Osteocyte (in vitro differentiated cells): ENCODE data around the gene UTP4. TPM values are rescaled to one million over a fixed set of nuclear protein-coding genes. Genes with fewer than 3 reads are reported as not detected.

Experiments used
- DNase-seq: peaks from one replicate; pipeline ENCODE4 v3.0.0; 2021; ENCODE audit warnings: mixed read lengths; ENCODE audit not compliant: unreplicated experiment; ENCODE audit errors: extremely low spot score
- H3K27ac Mint-ChIP-seq: one replicate; pipeline ENCODE4 v1.8.0; 2021; ENCODE audit warnings: mild to moderate bottlenecking, mixed read lengths; ENCODE audit not compliant: unreplicated experiment
- H3K27me3 Mint-ChIP-seq: one replicate; pipeline ENCODE4 v1.8.0; 2021; ENCODE audit warnings: mixed read lengths; ENCODE audit not compliant: unreplicated experiment
- H3K36me3 Mint-ChIP-seq: one replicate; pipeline ENCODE4 v1.8.0; 2021; ENCODE audit warnings: mixed read lengths; ENCODE audit not compliant: unreplicated experiment
- H3K4me1 Mint-ChIP-seq: one replicate; pipeline ENCODE4 v1.8.0; 2021; ENCODE audit warnings: mixed read lengths; ENCODE audit not compliant: unreplicated experiment
- H3K4me3 Mint-ChIP-seq: one replicate; pipeline ENCODE4 v1.8.0; 2021; ENCODE audit warnings: mild to moderate bottlenecking, moderate library complexity, mixed read lengths; ENCODE audit not compliant: unreplicated experiment
- H3K9me3 Mint-ChIP-seq: one replicate; pipeline ENCODE4 v1.8.0; 2021; ENCODE audit warnings: mixed read lengths; ENCODE audit not compliant: unreplicated experiment
- total RNA-seq: library from RNA; stranded (reverse); gene quantifications from 2 replicates; pipeline ENCODE4 v1.2.1, GENCODE V29; 2021
- TF ChIP-seq, protein P1 (sequence below): fragments of 200-600 bp; sonication (generic); IDR thresholded peaks from 2 replicates; pipeline ENCODE4 v1.5.0; 2021; ENCODE audit warnings: antibody characterized with exemption, mild to moderate bottlenecking, moderate library complexity

The UTP4 gene
- total RNA-seq, 1 donor from 2014 or later = 41.8 TPM

GRCh38 chr16:69107316-69107962 lies 25.0 kb upstream of the UTP4 start:
- TF ChIP-seq, protein P1, sequence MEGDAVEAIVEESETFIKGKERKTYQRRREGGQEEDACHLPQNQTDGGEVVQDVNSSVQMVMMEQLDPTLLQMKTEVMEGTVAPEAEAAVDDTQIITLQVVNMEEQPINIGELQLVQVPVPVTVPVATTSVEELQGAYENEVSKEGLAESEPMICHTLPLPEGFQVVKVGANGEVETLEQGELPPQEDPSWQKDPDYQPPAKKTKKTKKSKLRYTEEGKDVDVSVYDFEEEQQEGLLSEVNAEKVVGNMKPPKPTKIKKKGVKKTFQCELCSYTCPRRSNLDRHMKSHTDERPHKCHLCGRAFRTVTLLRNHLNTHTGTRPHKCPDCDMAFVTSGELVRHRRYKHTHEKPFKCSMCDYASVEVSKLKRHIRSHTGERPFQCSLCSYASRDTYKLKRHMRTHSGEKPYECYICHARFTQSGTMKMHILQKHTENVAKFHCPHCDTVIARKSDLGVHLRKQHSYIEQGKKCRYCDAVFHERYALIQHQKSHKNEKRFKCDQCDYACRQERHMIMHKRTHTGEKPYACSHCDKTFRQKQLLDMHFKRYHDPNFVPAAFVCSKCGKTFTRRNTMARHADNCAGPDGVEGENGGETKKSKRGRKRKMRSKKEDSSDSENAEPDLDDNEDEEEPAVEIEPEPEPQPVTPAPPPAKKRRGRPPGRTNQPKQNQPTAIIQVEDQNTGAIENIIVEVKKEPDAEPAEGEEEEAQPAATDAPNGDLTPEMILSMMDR = no peak
- H3K36me3 Mint-ChIP-seq = peaks cover 6% of the 10 kb centered on the region
- no peaks in the 10 kb centered on the region for H3K27me3 Mint-ChIP-seq
- no peak for DNase-seq
- no peaks in the 10 kb centered on the region for H3K9me3 Mint-ChIP-seq
- peaks cover 23% of the 10 kb centered on the region for H3K4me1 Mint-ChIP-seq
- no peak overlapping the region for H3K27ac Mint-ChIP-seq
- peak overlapping the region; percentile 63 for H3K4me3 Mint-ChIP-seq

GRCh38 chr16:69108064-69108904 lies 24.2 kb upstream of the UTP4 start:
- Mint-ChIP-seq H3K27ac (no peak overlapping the region), H3K4me3 (no peak overlapping the region), H3K4me1 (peaks cover 23% of the 10 kb centered on the region), H3K36me3 (peaks cover 6% of the 10 kb centered on the region), H3K9me3 (no peaks in the 10 kb centered on the region), H3K27me3 (no peaks in the 10 kb centered on the region)
- DNase-seq = no peak
- TF ChIP-seq, protein P1 = no peak

DNA sequence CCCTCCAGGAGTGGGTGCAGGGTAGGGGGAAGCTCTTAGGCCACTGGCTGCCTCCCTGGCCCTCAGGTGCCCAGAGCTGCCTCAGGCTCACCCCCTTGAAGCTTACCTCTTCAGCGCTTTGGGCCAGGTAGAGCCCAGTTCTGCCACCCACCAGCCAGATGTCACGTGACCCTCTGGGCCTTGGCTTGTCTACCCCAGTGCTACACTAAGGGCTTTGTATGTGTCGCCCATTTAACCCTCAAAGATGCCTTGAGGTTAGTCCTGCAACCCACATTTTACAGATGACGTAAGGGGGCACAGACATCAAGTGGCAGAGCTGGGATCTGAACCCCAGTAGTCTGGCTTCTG lies 23.6 kb upstream of the UTP4 start:
- H3K27me3 Mint-ChIP-seq = no peaks in the 10 kb centered on the region
- no peak overlapping the region for H3K4me3 Mint-ChIP-seq
- TF ChIP-seq, protein P1 = no peak
- H3K9me3 Mint-ChIP-seq = no peaks in the 10 kb centered on the region
- no peak for DNase-seq
- H3K36me3 Mint-ChIP-seq = peaks cover 6% of the 10 kb centered on the region
- peaks cover 23% of the 10 kb centered on the region for H3K4me1 Mint-ChIP-seq
- H3K27ac Mint-ChIP-seq = no peak overlapping the region

- DNase-seq = no peak
- no peak overlapping the region for H3K27ac Mint-ChIP-seq
- H3K9me3 Mint-ChIP-seq = no peaks in the 10 kb centered on the region
- peaks cover 8% of the 10 kb centered on the region for H3K36me3 Mint-ChIP-seq
- TF ChIP-seq, protein P1 = no peak
- no peak overlapping the region for H3K4me3 Mint-ChIP-seq
- no peaks in the 10 kb centered on the region for H3K27me3 Mint-ChIP-seq
- H3K4me1 Mint-ChIP-seq = peaks cover 23% of the 10 kb centered on the region
Observed at GRCh38 chr16:69109486-69110270, 22.8 kb upstream of the UTP4 start.

- Mint-ChIP-seq H3K27ac (no peak overlapping the region), H3K9me3 (no peaks in the 10 kb centered on the region), H3K27me3 (no peaks in the 10 kb centered on the region), H3K4me1 (peaks cover 20% of the 10 kb centered on the region), H3K4me3 (no peak overlapping the region), H3K36me3 (peaks cover 11% of the 10 kb centered on the region)
- DNase-seq = no peak
- TF ChIP-seq, protein P1 = no peak
Observed at GRCh38 chr16:69110406-69110805, 22.0 kb upstream of the UTP4 start.
